Spleen (tissue), 7 donors: ENCODE data around the gene RARS1.

Experiments used
- CTCF ChIP-seq, 11 experiments: fragments of 200-600 bp in 7 of 11; fragments of 450-650 bp in 4 of 11; sonication (generic) in 4 of 11; IDR thresholded peaks in 8 of 11; conservative IDR thresholded peaks in 3 of 11; 1 replicate in 7 of 11; 2 replicates in 4 of 11; pipeline versions ENCODE4 v1.4.0 to v1.8.0; 2016 to 2021; ENCODE audit warnings: antibody characterized with exemption in 11 of 11, inconsistent platforms in 4 of 11, mild to moderate bottlenecking in 1 of 11
- POLR2A ChIP-seq, 3 donors: fragments of 450-650 bp; IDR thresholded peaks; one replicate each; pipeline ENCODE4 v1.5.1; 2017; ENCODE audit warnings: antibody characterized with exemption in 3 of 3, mild to moderate bottlenecking in 1 of 3
- POLR2AphosphoS5 ChIP-seq, 3 donors: sonication (generic); formaldehyde crosslinking; IDR thresholded peaks; one replicate each; pipeline ENCODE4 v1.5.1; 2017; ENCODE audit warnings: antibody characterized with exemption in 3 of 3
- donor health status: DM: no; HTN: no; CAD: no; lungs with moderate emphysema.
- donor health status: DM: no; HTN: no; CAD: no.
- donor health status: DM: no; HTN: no; CAD: no.

- TF ChIP-seq CTCF (IDR thresholded peaks at IDR 0.05 in 8 of 11, conservative IDR thresholded peaks at IDR 0.05 in 3 of 11) (no peak), POLR2A (IDR thresholded peaks at IDR 0.05) (no peak), POLR2AphosphoS5 (IDR thresholded peaks at IDR 0.05) (no peak)
These were observed 39.6 kb downstream of the RARS1 start for GRCh38 chr5:168525856-168526255.
